Stimulated activated CD4-positive, alpha-beta T cell treated with anti-CD3 and anti-CD28 coated beads, Interleukin-1b, Interleukin-23, amount 100 ng/mL, for 48 hours (primary cell): Measurements from ENCODE around the gene SLC5A4.

Experiments used
- DNase-seq: peaks from one replicate; pipeline ENCODE4 v3.0.0-alpha.2; 2020

SLC5A4 gene

DNA sequence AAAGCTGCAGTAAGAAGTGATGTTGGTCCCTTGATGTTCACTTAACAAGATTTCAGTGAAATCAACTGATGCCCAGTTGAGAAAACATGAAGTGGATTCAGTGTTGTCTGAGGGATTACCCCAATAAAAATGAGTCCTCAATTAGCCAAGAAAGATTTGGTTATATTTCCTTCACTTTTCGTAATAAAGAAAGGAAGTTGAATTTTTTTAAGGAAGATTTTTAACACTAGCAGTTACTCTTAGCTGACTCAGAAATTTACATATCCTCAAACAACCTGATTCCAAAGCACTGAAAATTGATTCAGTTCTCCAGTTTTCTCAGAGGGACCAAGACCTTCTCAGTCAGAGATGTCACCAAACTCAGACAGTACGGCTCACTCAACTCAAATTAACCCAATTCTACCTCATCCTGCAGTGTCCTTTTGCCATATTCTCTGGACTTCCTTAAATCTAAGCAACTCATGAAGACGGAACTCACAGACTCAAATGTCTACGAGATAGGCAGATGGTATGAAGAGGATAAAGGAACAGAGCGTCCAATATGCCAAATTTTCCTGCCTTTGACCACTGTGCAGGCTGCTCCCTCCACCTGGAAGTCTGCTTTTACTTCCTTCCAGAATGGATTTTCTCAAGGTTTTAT, 22.8 kb downstream of the SLC5A4 start:
- DNase-seq: no peak

DNA sequence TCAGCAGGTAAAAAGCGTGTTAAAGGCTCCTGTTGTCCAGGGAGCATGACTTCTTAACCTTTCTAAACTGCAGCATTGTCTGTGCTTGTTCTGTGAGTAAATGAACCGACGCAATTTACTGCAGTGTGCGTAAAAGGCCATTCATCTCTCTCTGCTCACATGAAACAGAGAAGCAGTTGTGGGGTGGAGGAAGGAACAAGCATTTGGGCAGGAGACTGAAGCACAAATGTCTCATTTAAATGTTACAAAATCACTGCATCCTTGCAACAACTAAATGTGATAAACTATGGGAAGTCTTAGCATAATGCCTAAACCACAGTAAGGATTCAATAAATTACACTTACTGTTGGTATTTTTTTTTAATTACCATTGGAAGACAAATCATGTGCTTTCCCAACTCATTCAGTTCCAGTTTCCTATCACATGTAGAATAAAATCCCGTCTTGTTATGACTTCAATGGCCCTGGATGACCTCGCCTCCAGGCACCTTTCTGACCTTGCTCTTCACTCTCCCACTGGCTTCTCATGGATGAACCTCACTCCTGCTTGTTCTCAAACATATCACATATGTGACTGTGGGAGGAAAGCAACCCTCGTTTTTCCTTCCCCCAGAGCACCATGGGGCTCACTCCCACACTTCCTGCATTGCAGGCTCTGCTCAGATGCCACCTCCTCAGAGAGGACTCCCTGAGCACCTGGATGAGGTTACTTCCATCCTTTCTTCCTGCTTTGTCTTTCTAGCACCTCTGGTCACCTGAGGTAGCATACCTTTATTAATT, 28.6 kb downstream of the SLC5A4 start:
- no peak for DNase-seq

DNA sequence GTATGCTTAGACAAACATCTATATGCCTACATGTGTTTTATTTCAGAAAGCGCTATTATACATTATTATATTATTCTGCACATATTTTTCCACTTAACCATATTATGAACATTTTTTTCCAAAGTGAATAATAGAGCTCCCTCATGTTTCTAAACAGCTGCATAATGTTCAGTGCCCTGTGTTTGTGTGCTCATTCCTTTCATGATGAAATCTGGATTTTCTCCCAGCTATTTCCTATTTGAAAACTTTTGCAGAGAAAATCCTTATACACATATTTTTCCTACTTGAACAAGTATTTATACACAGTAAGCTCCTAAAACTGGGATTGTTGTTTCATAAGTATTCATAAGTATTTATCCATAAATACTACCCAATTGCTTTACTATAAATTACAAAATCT, 32.2 kb downstream of the SLC5A4 start:
- DNase-seq: no peak

DNA sequence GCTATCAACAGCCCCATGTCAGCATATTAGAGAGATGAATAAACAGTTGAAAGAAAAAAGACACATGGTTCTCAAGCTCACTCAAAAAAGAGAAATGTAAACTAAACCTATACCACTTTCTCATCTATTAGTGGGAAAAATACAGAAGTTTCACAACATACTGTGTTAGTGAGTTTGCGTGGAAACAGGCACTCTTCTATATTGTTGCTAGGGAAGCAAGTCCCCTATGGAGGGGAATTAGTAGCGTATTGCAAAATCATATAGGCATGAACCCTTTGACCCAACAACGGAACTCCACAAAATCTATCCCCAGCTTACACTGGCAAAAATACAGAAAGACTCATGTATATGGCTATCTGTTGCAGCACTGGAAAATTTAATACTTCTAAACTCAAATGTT, 36.1 kb downstream of the SLC5A4 start:
- DNase-seq: no peak

DNA sequence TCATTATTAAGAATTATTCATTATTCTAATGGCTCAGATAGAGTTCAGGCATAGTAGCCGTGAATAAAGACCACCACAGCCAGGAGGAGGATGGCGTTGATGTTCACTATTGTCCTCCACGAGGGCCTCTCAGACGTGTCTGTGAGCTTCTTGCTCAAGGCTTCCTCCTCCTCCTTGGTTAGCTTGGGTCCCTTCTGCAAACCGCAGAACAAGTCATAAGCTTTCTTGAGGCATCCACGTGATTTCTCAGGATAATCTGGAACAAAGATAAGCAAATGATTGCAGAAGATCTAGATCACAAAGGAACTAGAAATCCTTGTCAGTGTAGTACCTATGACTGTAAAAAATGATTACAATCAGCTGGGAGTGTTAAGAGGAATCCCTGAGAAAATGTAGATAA, 36.7 kb downstream of the SLC5A4 start:
- DNase-seq: no peak

DNA sequence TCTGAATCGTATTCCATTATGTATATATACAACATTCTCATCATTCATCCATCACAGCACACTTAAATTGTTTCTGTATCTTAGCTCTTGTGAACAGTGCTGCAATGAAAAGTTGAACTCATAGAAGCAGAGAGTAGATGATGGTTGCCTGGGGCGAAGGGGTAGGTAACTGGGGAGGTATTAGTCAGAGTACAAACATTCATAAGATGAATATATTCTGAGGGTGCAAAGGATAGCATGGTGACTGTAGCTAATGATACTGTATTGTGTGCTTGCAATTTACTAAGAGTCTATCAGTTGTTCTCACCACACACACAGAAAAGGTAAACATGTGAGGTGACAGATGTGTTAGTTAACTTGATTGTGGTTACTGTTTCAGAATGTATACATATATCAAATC, 37.7 kb downstream of the SLC5A4 start:
- DNase-seq: no peak

DNA sequence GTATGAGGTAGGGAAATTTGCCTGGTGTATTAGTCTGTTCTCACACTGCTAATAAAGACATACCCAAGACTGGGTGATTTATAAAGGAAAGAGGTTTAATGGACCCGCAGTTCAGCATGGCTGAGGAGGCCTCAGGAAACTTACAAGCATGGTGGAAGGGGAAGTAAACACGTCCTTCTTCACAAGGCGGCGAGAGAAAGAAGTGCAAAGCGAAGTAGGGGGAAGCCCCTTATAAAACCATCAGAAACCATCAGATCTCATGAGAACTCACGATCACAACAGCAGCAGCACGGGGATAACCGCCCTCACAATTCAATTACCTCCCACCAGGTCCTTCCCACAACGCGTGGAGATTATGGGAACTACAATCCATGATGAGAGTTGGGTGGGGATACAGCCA, 38.2 kb downstream of the SLC5A4 start:
- DNase-seq: no peak

DNA sequence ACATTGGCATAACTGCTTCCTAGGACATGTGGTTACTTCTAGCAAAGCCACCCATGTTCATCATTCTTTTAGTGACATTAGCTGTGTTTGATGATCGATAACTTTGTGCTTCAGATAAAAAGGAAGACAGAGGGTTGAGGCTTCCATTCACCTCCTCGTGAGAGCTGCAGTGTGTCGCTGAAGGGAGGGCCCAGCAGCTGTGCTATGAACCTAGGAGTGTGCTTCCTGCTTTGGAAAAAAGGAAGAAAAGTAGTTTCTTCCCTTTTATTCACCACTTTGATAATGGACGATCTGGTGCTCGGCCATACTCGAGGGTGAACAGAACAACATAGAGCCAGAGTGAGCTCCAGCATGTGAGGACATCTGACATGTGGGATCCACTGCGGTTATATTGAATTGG, 44.1 kb downstream of the SLC5A4 start:
- no peak for DNase-seq

DNA sequence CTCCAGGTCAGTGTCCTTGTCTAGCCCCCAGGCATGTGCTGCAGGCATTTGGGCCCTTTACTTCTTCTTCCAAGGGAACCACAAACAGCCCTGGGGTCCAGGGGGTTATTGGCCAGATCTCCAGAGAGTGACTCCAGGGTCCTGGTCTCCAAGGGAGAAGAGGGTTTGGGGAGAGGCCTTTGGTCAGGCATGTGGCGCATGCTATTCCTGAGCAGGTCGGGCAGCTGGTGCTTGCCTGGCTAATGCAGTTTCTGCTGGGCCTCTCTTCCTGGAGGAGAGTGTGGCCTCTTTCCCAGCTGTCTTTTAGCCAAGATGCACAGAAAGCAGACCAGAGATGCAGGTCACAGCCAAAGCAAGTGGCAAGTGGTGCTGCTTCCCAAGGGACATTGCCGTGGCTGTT, 46.5 kb downstream of the SLC5A4 start:
- DNase-seq: no peak

DNA sequence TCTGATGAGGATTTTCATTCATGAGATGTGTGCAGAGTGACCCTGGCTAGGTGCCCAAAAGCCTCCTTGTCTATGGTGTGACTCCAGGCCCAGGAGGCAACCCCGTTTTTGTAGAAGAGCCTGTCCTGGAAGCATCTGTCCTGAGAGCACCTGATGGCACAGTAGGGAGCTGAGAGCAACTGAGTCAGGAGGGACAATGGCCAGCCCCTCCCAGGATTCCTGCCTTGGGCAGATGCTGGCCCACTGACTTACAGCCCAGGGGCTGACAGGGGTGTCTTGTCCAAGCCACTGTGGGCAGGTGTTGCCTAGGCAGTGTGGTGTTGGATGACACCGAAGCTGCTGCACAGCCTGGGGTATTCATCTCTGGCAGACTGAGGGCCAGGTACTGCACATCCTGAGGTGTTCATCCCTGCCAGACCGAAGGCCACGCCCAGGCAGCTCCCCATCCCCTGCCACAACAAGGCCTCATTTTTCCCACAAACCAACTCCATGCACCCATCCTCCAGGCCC, 47.1 kb downstream of the SLC5A4 start:
- DNase-seq: no peak

DNA sequence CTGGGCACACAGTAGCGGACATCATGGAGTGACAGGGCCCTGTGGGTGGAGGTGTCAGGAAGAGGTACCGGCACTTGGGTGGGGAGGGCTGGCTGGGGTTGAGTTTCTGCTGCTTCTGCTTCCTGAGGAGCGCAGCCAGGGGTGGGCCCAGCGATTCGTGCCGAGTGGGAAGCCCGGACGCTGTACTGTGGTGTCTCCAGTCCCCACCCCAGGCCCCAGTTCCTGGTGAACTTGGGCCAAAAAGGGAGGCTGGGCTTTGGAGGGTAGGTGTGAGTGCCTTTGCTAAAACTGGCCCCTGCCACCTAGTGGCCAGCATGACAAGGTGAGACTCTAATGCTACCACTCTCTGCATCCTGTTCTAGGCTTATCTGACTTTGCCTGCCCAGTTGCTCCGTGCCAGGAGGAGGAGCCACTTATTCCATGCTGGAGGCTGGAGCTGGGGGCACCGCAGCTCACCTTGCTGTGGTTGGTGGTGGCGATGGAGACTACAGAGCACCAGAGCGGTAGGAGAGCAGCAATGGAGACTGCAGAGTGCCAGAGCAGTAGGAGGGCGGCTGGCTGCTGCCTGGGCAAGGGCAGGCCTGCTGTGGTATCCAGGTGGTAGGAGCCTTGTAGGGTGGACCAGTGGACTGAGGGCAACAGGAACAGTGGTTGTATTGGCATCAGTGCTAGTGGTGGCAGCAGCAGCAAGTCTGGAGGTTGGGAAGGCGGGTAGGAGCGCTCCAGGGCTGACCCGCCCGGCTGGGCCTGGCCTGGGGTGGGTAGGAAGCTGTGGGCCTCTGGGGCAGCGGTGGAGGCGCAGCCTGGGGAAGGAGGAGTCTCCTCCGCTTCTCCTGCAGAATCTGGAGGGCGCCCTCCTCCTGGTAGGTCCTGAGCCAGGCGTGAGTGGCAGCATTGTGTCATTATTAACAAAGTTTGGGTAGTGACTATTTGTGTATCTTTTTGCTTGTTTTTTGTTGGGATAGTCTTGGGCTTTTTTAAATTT, 48.1 kb downstream of the SLC5A4 start:
- no peak for DNase-seq

DNA sequence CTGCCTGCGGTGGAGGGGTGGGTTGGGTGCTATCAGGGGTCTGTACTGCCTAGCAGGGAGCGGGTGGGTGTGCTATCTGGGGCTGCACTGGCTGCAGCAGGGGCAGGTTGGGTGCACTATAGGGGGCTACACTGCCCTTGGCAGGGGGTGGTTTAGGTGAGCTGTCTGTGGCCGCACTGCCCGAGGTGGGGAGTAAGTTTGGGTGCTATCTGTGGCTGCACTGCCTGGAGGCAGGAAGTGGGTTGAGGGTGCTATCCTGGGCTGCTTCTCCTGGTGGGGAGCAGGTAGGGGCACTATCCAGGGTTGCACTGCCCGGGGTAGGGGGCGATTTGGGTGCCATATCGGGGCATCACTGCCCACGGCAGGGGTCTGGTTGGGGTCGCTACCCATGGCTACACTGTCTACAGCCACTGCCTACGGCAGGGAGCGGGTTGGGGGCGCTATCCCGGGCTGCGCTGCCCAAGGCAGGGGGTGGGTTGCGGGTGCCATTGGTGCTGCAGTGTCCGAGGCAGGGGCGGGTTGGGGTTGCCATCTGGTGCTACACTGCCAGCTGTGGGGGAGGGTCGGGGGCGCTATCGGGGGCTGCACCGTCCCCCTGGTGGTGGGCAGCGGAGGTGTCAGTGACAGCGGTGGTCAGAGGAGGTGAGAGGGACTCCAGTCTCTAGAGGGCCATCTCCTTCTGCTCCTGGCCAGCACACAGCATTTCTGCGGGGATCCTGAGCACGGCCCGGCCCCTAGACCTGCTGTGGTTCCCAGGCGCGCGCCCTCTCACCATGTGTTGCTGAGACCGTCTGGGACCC, 49.0 kb downstream of the SLC5A4 start:
- no peak for DNase-seq

DNA sequence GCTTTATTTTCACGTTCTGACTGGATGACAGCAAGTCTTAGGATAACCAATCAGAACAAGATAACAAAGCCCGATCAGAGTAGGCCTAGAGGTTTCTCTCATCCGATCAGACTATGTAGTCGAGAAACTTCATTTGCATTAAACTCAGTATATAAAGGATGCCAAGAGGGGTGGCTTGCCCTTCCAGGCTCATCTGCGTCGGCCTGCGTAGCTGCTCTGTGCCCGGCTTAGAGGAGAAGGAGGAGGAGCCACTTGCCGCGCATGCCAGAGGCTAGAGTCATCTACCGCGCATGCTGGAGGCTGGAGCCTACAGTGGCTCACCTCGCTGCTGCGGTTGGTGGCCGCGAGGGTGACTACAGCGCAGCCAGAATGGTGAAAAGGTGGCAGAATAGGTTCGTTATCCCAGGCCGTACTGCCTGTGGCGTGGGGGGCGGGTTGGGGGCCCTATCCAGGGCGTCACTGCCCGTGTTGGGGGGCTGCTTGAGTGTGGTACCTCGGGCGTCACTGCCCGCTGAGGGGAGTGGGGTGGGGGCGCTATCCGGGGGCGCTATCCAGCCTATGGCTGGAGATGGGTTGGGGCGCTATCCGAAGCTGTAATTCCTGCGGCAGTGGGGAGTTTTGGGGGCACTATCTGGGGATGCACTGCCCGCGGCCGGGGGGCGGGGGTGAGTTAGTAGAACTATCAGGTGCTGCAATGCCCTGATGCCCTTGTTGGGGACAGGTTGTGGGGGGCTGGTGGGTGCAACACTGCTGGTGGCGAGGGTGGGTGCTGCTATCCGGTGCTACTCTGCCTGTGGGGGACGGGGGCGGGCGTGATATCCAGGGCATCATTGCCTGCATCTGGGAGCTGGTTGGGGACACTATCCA, 50.1 kb downstream of the SLC5A4 start, which contains the start of gene RFPL2:
TSS of gene RFPL2 (minus strand) at position 218 of the 867 bp plus-strand sequence. CDS start 2,622 bp downstream, outside the sequence.
- DNase-seq: peak; percentile 50

DNA sequence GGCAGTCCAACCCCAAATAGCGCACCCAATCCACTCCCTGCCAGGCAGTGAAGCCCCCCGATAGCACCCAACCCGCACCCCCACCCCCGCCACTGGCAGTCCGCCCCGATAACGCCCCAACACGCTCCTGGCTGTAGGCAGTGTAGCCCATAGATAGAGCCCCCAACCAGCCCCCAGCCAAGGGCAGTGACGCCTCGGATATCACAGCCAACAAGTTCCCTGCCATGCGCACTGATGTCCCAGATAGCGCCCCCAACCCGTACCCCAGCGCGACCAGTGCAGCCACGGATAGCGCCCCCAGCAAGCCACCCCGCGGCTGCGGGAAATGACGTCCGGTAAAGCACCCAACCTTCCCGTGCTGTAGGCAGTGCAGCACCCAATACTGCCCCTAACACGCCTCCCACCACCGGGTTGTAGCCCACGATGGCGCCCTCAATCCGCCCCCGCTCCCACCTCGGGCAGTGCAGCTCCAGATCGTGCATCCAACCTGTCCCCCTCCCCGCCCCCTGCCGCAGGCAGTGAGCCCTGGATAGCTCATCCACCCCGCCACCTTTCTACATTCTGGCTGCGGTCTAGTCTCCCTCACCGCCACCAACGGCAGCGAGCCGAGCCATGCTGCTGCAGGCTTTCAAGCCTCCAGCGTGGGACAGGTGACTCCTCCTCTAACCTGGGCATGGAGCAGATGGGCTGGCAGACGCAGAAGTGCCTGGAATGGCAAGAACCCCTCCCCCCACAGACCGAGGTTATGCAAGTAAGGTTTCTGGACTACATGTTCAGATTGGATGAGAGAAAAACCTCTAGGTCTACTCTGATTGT, 50.9 kb downstream of the SLC5A4 start:
- no peak for DNase-seq

DNA sequence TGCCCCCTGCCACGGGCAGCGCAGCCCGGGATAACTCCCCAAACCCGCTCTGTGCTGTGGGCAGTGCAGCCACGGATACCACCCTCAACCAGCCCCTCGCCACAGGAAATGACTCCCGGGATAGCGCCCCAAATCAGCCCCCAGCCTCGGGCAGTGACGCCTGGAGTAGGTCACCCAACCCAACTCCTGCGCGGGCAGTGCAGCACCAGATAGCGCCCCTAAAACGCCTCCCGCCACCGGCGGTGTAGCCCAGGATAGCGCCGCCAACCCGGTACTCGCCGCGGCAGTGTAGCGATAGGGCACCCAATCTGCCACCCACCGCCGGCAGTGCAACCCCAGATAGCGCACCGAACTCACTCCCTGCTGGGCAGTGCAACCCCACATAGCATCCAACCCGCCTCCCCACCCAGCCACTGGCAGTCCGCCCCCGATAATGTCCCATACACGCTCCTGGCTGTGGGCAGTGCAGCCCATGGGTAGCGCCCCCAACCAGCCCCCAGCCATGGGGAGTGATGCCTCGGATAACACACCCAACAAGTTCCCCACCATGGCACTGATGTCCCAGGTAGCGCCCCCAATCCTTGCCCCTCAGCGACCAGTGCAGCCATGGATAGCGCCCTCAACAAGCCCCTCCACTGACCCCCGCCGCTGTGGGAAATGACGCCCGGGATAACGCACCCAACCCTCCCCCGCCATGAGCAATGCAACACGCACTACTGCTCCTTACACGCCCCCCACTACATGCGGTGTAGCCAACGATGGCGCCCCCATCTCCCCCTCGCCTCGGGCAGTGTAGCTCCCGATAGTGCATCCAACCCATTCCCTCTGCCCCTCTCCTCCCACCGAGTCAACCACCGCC, 51.7 kb downstream of the SLC5A4 start:
- no peak for DNase-seq

DNA sequence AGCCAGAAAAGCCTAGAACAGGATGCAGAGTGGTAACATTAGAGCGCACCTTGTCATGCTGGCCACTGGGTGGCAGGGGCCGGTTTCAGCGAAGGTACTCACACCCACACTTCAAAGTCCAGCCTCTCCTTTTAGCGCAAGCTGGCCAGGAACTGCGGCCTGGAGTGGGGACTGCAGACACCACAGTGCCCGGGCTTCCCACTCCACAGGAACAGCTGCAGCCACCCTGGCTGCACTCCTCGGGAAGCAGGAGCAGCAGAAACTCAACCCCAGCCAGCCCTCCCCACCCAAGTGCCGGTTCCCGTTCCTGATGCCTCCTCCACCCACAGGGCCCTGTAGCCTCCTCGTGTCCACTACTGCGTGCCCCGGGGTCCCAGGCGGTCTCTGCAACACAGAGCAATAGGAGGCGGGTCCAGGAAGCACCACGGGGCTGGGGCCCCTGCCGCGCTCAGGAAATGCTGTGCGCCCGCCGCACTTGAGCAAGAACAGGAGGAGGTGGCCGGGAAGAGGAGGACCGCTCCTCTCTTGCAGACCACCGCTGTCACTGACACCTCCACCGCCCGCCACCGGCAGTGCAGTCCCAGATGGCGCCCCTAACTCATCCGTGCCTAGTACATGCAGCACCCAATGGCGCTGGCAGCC, 52.5 kb downstream of the SLC5A4 start:
- peak; percentile 30 for DNase-seq

DNA sequence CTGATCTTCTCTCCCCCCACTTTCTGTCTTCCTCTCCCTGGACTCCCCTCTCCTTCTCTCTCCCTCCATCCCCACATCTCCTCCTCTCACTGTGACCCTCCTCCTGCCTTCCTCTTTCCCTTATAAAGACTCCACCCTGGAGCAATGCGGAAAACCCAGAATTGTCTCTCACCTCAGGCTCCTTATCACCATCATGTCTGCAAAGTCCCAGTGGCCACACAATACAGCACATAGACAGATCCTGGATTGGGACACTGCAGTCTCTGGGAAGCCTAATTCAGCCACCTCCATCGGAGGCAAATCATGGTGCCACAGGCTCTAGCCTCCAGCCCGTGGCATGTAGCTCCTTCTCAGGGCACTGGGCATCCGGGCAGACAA, 53.0 kb downstream of the SLC5A4 start:
- no peak for DNase-seq

DNA sequence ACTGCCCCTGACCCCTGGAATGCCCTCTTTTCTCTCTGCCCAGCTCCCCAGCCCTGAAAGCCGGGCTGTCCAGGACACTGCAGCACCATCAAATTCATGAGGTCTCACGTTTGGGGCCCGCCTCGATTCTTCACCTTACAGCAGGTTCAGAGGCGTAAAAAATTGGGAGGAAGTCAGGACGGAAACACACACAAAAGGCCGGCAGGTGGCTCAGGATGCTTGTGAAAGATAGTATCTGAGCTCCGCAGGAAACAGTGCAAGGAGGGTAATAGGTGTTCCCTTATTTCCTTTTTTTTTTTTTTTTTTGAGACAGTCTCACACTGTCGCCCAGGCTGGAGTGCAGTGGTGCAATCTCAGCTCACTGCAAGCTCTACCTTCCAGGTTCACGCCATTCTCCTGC, 54.4 kb downstream of the SLC5A4 start:
- DNase-seq: no peak

DNA sequence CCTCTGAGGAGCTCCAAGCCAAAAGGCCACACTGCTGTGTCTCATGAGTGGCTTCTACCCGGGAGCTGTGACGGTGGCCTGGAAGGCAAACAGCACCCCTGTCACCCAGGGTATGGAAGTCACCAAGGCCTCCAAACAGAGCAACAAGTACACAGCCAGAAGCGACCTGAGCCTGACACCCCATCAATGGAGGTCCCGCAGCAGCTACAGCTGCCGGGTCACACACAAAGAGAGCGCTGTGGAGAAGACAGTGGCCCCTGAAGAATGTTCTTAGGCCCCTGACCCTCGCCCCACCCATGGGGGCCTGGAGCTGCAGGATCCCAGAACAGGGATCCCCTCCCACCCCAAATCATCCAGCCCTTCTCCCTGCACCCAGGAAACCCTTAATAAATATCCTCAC, 55.2 kb downstream of the SLC5A4 start:
- no peak for DNase-seq
